NCI-H526 treated with DMSO at 0.1 percent for 48 hours (cell line): ENCODE measurements around the gene GBE1.
"Not testable (repeated sequence)": the region's sequence is repeated elsewhere in the genome, so short reads cannot be mapped to it uniquely, and the experiment has no call there.

ENCODE experiments used
- DNase-seq: peaks from one replicate; lab custom pipeline; 2025; lab: John Stamatoyannopoulos, UW

Gene GBE1

GRCh38 chr3:81531263-81531662 is 230.2 kb downstream of the GBE1 start:
- DNase-seq, result no peak

- DNase-seq, result no peak
Measured at GRCh38 chr3:81530180-81530939, 231.1 kb downstream of the GBE1 start.

- DNase-seq, result no peak
Measured at GRCh38 chr3:81521855-81522254, 239.6 kb downstream of the GBE1 start.

GRCh38 chr3:81518945-81519344 is 242.5 kb downstream of the GBE1 start:
- DNase-seq, result no peak

- DNase-seq, result no peak
Measured at GRCh38 chr3:81516042-81516441, 245.4 kb downstream of the GBE1 start.

GRCh38 chr3:81513591-81513990 is 247.9 kb downstream of the GBE1 start:
- no peak for DNase-seq

GRCh38 chr3:81503026-81503425 is 258.4 kb downstream of the GBE1 start:
- DNase-seq, result no peak

- DNase-seq, result no peak
Measured at GRCh38 chr3:81502236-81502635, 259.2 kb downstream of the GBE1 start.

- no peak for DNase-seq
Measured at GRCh38 chr3:81500039-81500438, 261.4 kb downstream of the GBE1 start.

GRCh38 chr3:81497572-81498251 is 263.7 kb downstream of the GBE1 start:
- DNase-seq, result no peak

- no peak for DNase-seq
Measured at GRCh38 chr3:81496407-81497104, 264.9 kb downstream of the GBE1 start.

GRCh38 chr3:81492471-81492870 is 269.0 kb downstream of the GBE1 start:
- DNase-seq, result not testable (repeated sequence)

- no peak for DNase-seq
Measured at GRCh38 chr3:81492040-81492439, 269.4 kb downstream of the GBE1 start.

GRCh38 chr3:81490541-81491288 is 270.7 kb downstream of the GBE1 start:
- DNase-seq, result peak; percentile 25

GRCh38 chr3:81485444-81485865 is 276.0 kb downstream of the GBE1 start:
- no peak for DNase-seq

- no peak for DNase-seq
Measured at GRCh38 chr3:81484520-81484919, 276.9 kb downstream of the GBE1 start.

GRCh38 chr3:81483046-81483445 is 278.4 kb downstream of the GBE1 start:
- DNase-seq, result no peak

GRCh38 chr3:81477740-81478139 is 283.7 kb downstream of the GBE1 start:
- DNase-seq, result no peak

- no peak for DNase-seq
Measured at GRCh38 chr3:81476692-81477091, 284.8 kb downstream of the GBE1 start.

GRCh38 chr3:81472600-81473362 is 288.7 kb downstream of the GBE1 start:
- no peak for DNase-seq

GRCh38 chr3:81470524-81471278 is 290.7 kb downstream of the GBE1 start:
- no peak for DNase-seq
